RCC 7860 (cell line): ENCODE measurements around the gene LHFPL6.

Source experiments
- DNase-seq: peaks from one replicate; pipeline ENCODE4 v3.0.0-alpha.2; 2015; ENCODE audit warnings: low spot score
- FAIRE-seq: peaks from 2 replicates; lab custom pipeline; 2012; peaks lifted over from hg19 to GRCh38; lab: Jason Lieb, UNC

The LHFPL6 gene

DNA sequence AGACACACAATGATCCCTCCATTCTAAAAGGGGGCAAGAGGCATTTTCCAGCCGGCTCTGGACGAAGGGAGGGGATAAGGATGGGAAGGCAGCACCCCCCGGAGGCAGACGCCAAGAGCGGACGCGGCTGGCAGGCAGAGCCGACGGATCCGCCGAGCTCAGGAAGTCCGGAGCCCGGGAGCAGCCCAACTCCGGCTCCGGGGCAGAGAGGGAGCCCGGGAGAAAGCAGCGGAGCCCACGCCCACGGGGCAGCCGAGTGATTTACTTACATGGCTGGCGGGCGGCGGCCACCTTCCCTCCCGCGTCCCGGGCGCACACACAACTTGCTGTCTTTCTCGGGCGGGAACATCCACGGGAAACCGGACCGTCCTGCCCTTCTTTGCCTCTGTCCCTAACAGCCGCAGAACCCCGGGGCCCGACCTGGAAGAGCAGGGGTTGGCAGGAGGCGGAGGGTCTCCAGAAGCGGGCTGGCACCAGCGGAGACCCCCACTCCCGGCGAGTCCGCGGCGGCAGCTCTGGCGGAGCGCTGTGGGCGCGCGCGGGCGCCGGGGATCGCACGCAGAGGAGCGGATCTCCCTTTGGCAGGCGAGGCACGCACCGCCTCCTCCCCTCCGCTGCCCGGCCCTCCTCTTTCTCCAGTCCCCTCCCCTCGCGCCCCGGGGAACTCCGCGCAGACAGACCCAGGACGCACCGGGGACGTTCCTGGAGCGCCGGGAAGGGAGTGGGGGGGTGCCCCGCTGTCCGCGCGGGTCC is at the start of gene LHFPL6:
Gene LHFPL6 (minus strand): TSS at position 580 of the 753 bp plus-strand sequence.
- FAIRE-seq = no peak
- peak; percentile 49 for DNase-seq

DNA sequence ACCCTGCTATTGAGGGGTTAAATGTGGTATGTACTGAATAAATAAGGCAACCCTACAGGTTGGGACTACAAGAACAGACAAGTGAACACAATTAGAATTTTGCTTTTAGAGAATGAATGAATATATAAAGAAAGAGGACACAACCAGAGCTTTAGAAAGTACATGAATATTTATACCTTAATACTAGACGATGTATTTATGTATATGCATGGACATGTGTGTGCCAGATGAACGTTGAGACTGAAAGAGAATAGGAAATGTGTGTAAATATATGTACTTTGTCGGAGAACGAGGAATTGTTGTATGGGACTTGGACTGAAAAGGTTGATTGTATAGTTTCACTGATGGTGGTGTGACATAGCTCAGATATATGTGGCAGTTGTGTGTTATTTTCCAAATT is 43.1 kb upstream of the LHFPL6 start:
- no peak for FAIRE-seq
- DNase-seq = no peak

DNA sequence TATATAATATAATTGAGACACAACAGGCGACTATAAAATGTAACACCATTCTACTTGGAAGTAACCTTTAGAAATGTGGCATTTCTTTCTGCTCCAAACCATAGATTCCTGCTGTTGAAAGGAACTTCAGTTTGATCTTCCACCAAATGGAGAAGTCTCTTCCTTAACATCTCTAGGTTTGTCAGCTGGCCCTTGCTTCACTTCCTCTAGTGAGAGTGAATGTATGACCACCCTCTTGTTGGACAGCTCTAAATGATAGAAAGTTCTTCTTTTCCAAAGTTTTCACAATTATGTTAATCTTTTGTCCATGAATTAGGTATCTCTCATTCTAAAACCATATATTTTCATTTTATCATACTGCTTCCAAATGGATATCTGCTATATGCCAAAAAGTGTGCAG is 38.7 kb upstream of the LHFPL6 start:
- FAIRE-seq = no peak
- DNase-seq = no peak

DNA sequence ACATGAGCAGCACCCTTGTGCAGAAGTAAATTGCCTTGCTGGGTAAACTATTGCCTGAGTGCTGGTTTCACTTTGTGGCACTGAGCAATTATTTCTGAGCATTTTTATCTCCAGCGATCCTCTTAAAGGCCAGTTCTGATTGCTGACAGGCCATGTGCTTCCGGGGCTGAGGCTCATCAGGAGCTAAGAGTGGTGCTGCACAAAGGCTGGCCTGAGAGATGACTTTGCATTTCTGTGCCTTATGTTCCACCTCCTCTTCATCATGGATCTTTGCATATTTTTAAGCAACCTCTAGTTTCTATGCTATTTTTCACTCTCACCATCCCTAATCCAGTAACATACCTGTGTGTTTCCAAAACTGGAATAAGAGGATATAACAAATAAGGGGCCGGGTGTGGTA is 34.9 kb upstream of the LHFPL6 start:
- DNase-seq = no peak
- no peak for FAIRE-seq

DNA sequence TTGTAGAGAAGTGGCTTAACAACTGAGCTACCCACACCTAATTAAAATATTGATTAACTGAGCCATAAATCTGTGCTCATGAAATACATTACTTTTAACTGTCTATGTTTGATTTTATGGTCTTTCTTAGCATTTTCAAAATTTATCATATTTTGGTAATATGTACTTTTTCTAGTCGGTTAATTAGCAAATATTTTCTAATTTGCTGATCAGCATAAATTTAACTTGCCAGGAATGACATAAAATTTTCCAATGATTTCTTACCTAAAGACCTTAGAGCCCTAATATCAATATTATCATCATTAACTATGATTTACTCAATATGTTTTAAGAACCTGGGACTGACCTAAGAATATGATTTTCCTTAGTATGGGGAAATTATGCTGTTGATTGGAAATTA is 32.6 kb upstream of the LHFPL6 start:
- FAIRE-seq (no peak), DNase-seq (no peak)

DNA sequence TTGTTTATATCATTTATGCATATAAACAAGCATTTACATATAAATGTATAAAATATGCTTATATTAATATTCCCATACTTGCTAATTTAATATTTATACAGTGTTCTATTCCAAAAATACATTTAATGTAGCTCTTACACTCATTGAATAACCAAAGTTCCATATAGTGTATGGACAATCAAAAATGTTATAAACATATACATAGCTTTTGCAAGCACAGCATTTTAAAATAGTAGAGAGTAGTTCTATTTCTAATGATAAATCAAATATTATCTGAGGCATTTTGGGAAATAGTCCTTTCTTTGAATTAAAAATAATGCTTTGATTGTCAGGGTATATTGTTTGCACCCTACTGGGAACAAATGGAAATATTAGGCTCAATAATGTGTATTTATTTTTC is 30.0 kb upstream of the LHFPL6 start:
- DNase-seq (no peak), FAIRE-seq (no peak)

DNA sequence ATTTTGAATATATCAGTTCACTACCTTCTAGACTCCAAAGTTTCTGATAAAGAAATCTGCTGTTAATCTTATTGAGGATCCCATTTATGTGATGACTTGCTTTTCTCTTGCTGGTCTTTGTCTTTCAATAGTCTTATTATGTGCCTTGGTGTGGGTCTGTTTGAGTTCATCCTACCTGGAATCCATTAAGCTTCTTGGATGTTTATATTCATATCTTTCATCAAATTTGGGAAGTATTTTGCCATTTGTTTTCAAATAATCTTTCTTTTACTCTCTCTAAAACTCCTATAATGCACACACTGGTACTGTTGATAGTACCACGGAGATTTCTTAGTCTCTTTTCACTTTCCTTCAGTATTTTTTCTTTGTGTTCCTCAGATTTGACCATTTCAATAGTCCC is 28.3 kb upstream of the LHFPL6 start:
- no peak for FAIRE-seq

DNA sequence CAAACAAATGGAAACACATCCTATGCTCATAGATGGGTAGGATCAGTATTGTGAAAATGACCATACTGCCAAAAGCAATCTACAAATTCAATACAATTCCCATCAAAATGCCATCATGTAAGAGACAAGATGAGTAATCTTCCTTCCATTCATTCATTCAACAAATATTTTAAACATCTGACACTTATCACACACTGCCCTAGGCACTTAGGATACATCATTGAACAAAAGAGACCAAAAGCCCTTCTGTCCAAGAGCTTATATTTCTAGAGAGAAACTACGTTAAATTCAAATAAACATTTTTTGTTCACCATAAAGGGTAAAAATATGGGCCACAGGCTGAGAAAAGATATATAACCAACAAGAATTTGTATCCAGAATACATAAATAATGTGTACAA is 20.5 kb upstream of the LHFPL6 start:
- FAIRE-seq (no peak), DNase-seq (no peak)

More for the DNA sequence above, 28.3 kb upstream of the LHFPL6 start:
- no peak for DNase-seq

DNA sequence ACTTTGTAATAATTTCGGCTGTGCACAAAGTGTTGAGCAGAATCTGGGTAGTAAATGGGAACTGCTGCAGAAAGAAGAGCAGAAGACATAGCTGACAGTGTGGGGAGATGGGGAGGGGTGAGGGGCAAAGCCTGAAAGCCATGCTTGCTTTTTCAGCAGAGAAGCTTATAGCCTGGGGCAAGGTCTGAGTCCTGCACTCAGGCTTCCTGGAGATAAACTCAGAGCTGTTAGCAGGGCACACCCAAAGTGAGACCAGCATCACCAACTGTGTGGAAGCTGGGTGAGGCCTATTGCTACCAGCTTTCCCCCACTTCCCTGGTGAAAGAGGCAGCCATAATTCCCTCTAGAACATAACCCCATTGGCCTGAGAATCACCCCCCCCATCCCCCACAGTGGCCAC is 15.6 kb upstream of the LHFPL6 start:
- FAIRE-seq = no peak

DNA sequence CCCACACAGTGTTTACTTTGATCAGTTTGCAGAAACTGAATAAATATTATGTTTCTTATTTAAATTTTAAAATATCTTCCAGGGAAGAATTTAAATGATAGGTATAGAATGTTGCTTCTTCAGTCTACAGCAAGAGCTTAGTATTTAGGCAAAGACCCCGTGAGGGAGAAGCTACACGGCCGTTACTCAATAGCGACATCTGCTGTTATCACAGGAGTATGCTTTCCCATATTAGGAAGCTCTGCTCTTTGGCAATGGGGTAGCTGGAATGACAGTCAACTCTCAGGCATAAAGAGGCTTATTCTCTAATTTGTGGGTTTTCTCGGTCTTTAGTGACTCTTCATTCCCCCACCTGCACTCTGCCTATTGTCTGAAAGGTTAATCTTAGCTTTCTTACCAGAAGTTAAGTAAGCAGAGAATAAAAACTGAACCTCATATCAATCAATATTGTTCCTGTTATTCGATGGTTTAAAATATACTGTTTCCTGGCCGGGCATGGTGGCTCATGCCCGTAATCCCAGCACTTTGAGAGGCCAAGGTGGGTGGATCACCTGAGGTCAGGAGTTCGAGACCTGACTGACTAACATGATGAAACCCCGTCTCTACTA is 13.2 kb upstream of the LHFPL6 start:
- no peak for FAIRE-seq
- DNase-seq = peak; percentile 38

More for the DNA sequence above, 15.6 kb upstream of the LHFPL6 start:
- DNase-seq = no peak

DNA sequence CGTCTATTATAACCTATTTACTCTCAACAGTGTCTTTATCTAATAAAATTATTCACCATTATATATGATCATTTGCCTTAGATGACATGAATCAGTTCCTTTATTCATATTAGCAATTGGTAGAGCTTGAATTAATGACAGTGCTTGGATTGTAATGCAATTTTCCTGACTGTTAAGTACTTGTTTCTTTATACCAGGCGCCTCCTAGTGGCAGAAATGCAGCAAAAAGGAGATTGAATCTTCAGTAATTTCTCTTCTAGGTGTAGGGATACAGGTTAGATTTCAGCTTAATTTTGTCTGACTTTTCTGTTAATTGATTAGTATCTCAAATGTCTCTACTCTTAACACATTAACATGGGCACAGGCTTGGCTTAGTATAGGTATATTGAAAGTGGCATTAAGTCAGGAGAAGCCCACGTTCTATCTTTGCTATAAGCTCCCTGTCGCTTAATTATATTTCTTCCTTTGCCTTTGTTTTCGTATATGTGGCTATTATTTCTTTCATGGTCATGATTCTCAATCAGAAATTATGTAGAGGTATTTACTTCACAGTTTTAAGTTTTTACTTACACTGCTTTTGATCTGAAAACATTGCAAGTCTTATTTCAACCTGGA is 9.1 kb upstream of the LHFPL6 start:
- peak; percentile 43 for DNase-seq
- FAIRE-seq = peak; percentile 60

DNA sequence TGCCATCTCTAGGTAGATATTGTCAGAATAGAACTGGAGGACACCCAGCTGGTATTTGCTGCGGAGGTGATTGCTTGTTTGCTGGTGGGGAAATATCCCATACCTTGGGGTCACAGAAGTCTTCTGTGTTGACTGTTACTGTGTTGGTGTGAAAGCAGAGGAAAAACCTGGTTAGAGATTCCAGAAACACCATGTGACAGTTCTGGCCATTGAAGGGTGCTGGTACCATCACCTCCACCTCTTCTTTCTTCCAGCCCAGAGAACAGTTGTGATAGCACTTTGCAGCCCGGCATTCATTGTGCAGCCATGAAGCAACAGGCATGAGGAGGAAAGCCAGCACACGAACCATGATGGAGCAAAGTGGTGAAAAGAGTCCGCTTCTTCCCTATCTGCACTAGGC is 4.9 kb upstream of the LHFPL6 start:
- FAIRE-seq (no peak), DNase-seq (no peak)

DNA sequence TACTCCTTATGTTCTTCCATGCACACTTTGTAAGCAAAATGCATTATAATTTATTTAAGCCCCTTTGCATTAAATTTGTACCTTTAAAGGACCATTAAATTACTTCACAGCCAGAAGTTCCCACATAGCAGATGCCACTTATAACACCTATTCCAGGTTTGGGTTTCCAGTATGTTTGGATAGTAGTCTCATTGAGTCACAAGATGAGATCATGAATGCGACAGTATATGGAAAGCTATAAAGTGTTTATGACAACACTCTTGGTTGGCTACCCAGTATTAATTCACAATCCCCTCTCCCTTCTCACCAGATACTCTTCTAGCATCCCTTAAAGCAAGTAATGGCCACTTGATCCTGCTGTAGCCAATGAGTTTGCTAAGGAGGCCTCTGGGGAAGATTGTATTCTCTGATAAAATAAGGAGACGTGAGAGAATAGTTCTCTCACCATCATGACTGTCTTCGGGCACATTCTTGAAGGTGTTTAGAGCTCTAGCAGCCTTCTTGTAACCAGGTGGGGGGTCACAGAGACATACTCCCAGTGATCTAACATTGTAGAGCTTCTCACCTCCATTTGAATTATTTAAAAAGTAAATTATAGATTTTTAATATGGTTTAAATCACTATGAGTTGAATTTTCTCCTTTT is 2.8 kb upstream of the LHFPL6 start:
- FAIRE-seq (no peak), DNase-seq (no peak)

DNA sequence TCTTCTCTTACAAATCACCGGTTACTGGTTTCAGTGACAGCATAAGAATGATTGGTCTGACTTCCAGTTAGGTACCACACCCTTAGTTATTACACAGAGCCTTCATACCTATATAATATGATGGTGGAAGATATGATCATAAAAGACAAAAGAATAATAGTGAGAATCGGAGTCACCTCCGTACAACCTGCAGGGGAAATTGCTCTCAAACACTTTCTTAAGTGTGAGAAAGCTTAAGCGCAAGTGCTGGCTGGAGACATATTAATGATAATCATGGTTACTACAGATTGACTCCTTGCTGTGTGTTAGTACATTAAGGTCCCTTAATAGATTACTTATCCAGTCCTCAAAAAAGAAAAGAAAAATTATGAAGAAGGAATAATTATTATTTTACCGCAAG is 1.8 kb upstream of the LHFPL6 start:
- FAIRE-seq (no peak), DNase-seq (no peak)

DNA sequence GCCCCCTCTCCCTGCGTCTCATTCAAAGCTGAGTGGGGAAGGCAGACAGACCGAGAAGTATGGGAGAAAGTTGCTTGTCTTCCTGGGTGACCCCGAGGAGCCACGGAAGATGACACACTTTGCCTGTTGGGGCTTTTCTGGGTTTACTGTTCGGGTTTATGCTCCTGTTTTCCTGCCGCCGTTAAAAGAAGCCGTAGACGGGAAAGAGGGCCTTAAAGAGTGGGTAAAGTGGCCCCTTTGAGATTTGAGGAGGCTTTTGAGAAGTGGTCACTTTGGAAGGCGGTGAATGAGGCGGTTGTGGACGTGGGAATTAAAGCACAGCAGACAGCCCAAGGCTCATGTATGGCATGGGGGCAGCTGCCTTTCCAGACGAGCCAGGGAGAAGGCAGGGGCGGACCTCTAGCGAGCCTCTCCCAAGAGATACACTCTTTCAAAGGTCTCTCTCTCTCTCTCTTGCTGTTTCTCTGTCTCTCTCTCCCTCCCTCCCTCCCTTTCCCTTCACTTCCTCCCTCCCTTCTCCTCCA is 493 bp upstream of the LHFPL6 start:
- no peak for FAIRE-seq
- DNase-seq = no peak

DNA sequence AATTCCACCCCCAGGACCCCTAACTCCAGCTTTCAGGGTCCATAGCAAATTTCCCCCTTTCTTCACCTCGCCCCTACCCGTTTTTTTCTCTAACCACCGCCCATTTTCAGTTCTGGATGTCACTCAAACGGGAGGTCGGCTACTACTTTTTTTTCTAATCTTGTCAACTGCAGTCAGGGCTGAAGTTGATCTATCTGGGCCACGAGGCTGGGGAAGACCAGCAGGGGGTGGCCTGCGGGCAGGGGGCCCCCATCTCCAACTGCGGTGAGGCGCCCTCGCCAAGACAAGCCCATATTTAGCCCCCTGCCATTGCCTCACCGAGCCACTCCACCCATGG is 748 bp downstream of the LHFPL6 start:
- FAIRE-seq = no peak
- peak; percentile 5 for DNase-seq

DNA sequence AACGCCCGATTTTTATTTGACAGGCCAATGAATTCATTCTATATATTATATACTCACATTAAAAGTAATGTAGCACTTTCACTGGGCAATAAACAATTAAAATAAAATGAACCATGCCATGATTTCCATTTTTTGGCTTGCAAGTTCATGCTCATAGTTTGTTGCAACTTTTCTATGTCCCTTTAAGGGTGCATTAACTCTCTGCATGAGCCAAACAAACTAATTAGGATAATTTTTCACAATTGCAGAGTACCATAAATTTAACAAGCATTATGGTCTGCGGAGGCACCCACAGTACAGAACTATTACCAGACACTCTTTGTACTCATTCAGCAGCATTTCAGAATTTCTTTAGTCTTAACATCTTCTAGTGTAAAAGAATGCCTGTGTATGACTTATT is 1.4 kb downstream of the LHFPL6 start:
- DNase-seq (no peak), FAIRE-seq (no peak)

DNA sequence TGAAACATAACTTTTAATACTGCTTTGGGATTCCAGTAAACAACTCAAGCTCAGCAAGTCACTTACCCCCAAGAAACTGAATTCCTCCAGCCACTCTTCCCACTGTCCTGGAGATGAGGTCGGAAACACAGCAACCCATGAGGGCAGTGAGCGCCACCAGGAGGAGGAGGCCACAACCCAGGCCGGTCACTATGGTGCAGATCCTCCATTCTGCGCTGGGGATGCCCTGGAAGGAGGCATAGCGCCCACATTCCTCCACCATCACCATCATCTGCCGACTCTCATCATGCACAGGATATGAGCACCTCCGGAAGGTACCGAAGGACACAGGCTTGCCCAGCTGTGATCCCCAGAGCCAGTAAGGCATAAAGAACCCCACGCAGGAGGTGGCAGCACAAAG is 2.2 kb downstream of the LHFPL6 start:
- DNase-seq (no peak), FAIRE-seq (no peak)

DNA sequence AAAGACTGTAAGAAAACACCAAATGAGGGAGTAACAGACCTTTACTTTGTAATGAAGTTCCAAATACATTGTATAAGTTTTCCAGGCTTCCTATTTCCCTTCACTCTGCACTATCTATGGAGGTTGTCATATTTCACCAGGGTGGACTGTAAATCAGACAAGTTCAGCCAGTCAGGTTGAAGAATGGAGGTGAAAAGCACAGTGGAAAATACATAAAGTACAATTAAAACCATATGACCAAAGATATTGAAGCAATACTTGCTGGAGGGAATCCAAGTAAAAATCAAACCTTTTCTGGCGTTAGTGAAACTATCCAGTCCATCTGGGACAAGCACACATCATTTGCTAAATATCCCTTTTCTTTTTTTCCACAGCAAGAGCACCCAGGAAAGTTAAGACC is 3.2 kb downstream of the LHFPL6 start:
- DNase-seq (no peak), FAIRE-seq (no peak)

DNA sequence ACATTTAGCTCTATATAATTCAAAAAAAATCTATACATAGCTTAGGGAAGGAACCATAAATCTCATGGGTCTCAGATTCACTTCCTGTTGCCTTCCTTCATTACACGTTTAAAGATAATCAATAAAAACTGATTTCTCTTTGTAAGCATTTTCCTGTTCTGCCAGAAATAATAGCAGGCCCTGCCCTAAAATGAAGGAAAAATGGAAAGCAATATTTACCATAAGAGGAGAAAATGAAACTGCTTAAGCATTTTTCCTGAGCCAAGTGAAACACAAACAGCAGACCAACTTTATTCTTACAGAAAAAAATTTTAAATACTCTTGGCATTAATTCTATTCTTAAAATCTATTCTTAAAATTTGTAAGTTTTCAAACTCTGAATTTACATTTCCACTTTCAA is 4.0 kb downstream of the LHFPL6 start:
- no peak for DNase-seq
- no peak for FAIRE-seq

DNA sequence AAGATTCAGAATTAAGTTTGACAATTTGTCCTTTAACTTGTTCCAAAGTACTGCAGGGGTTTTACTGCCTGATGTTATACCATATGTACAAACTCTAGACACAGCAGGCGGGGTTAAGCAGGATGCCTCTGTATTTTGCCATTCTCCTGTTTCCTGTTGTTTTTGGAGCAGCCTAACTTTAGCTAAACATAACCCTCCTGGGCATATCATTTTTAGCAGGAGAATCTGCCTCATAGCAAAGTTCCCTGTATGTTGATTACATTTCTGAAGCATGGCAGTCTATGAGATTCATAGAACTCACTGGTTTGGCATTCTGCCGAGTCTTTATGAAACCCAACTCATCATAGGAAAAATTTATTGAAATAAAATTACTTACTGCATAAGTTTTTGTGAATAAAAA is 5.2 kb downstream of the LHFPL6 start:
- DNase-seq (no peak), FAIRE-seq (no peak)

DNA sequence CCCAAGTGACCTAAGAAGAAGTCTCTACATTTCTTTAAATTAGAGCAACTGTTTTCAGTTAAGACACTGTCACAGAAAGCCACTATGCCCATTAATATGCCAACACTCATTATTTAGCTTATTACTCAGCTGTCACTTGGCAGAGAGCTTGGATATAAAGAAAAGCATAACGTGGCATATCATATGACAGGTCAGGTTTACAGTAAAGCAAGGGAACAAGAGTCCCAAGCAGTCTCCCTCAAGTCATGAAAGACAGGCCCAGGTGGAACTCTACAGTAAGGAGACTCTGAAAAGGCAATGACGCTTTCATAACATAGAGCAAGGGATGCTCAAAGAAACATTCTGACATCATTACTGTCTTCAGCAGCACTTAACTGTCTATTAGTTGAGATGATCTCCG is 6.3 kb downstream of the LHFPL6 start:
- FAIRE-seq (no peak), DNase-seq (no peak)
